Endodermal cell (in vitro differentiated cells): Measurements from ENCODE around the gene USP47. TPM values are rescaled to one million over a fixed set of nuclear protein-coding genes. Genes with fewer than 3 reads are reported as not detected.

Experiments used
- DNase-seq: peaks from one replicate; pipeline ENCODE4 v3.0.0-alpha.2; 2017
- H3K27ac ChIP-seq: 2 replicates; pipeline ENCODE4 v1.5.1; 2013; ENCODE audit warnings: mild to moderate bottlenecking, low read depth, low read length, moderate library complexity
- H3K27me3 ChIP-seq: 2 replicates; pipeline ENCODE4 v1.6.1; 2013; ENCODE audit warnings: mild to moderate bottlenecking, low read length, moderate library complexity; ENCODE audit not compliant: insufficient read depth, control insufficient read depth, poor library complexity, severe bottlenecking
- H3K36me3 ChIP-seq: 2 replicates; pipeline ENCODE4 v1.7.0; 2013; ENCODE audit warnings: mild to moderate bottlenecking, low read length, moderate library complexity; ENCODE audit not compliant: control insufficient read depth, insufficient read depth
- H3K4me1 ChIP-seq: one replicate; pipeline ENCODE4 v1.7.0; 2013; ENCODE audit warnings: low read length; ENCODE audit not compliant: control insufficient read depth, insufficient read depth
- H3K4me3 ChIP-seq: 2 replicates; pipeline ENCODE4 v1.5.1; 2013; ENCODE audit warnings: mild to moderate bottlenecking, low read length, moderate library complexity
- H3K9ac ChIP-seq: 2 replicates; pipeline ENCODE4 v1.6.1; 2013; ENCODE audit warnings: mild to moderate bottlenecking, low read length, moderate library complexity; ENCODE audit not compliant: poor library complexity, severe bottlenecking; ENCODE audit errors: extremely low read depth
- H3K9me3 ChIP-seq: 2 replicates; pipeline ENCODE4 v1.6.1; 2013; ENCODE audit warnings: mild to moderate bottlenecking, low read length, moderate library complexity; ENCODE audit not compliant: control insufficient read depth
- H3K27ac Mint-ChIP-seq: 2 replicates; pipeline ENCODE4 v1.8.0; 2020; ENCODE audit warnings: mixed read lengths
- H3K27me3 Mint-ChIP-seq: 2 replicates; pipeline ENCODE4 v1.8.0; 2021; ENCODE audit warnings: mild to moderate bottlenecking, mixed read lengths; ENCODE audit not compliant: insufficient read depth
- H3K36me3 Mint-ChIP-seq: 2 replicates; pipeline ENCODE4 v1.8.0; 2020; ENCODE audit warnings: low read depth, mixed read lengths
- H3K4me1 Mint-ChIP-seq: 2 replicates; pipeline ENCODE4 v1.8.0; 2020; ENCODE audit warnings: mixed read lengths
- H3K4me3 Mint-ChIP-seq: 2 replicates; pipeline ENCODE4 v1.8.0; 2020; ENCODE audit warnings: mild to moderate bottlenecking, moderate library complexity, mixed read lengths
- H3K9me3 Mint-ChIP-seq: 2 replicates; pipeline ENCODE4 v1.8.0; 2020; ENCODE audit warnings: mild to moderate bottlenecking, mixed read lengths
- WGBS, 2 experiments: methylation state at CpG; one replicate each; pipeline versions ENCODE4 v1.1.5 to v1.1.7; 2013; ENCODE audit warnings: missing lambda C conversion rate in 2 of 2, mixed read lengths in 1 of 2; ENCODE audit not compliant: insufficient coverage in 1 of 2, insufficient read length in 1 of 2; 5-methylcytosine and 5-hydroxymethylcytosine counted together
- total RNA-seq, 2 donors: library from RNA; stranded (reverse); fragmentation: NEBNext Ultra II Directional in 1 of 2; extraction: Animal tissue kit (Norgen Biotek cat#: 25700) in 1 of 2; gene quantifications; 2 replicates in 1 of 2; 3 replicates in 1 of 2; pipeline ENCODE4 v1.2.1, GENCODE V29; 2021
- TF ChIP-seq, protein P1 (sequence below): fragments of 200-600 bp; sonication (generic); conservative IDR thresholded peaks from 2 replicates; pipeline ENCODE4 v1.5.0; 2021; ENCODE audit warnings: antibody characterized with exemption, mild to moderate bottlenecking

Gene USP47
- total RNA-seq, 2 donors from 2014 or later: 26.3 to 26.9 TPM

DNA sequence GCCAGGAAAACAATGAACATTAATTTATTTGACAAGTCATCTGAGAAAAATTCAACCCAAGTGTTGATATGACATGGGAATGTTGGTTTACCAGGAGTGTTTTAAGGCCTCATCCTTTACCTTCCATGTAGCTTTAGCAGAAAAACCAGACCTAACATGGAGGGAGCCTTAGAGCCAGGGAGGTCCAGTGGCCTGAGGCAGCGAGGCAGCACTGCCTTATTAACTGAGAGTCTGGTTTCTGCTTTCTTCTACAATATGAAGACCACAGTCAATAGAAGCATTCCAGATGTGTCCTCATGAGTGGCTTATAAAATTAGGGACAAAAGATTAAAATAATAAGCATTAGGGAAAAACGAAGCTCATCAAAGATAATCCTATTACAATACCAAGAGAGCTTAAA lies 105.1 kb downstream of the USP47 start:
- Histone ChIP-seq H3K36me3 (peaks cover 66% of the 10 kb centered on the region), H3K9ac (no peak overlapping the region), H3K27ac (no peak overlapping the region), H3K9me3 (no peaks in the 10 kb centered on the region), H3K4me1 (peaks cover 19% of the 10 kb centered on the region), H3K27me3 (no peaks in the 10 kb centered on the region), H3K4me3 (no peak overlapping the region)
- TF ChIP-seq, protein P1, sequence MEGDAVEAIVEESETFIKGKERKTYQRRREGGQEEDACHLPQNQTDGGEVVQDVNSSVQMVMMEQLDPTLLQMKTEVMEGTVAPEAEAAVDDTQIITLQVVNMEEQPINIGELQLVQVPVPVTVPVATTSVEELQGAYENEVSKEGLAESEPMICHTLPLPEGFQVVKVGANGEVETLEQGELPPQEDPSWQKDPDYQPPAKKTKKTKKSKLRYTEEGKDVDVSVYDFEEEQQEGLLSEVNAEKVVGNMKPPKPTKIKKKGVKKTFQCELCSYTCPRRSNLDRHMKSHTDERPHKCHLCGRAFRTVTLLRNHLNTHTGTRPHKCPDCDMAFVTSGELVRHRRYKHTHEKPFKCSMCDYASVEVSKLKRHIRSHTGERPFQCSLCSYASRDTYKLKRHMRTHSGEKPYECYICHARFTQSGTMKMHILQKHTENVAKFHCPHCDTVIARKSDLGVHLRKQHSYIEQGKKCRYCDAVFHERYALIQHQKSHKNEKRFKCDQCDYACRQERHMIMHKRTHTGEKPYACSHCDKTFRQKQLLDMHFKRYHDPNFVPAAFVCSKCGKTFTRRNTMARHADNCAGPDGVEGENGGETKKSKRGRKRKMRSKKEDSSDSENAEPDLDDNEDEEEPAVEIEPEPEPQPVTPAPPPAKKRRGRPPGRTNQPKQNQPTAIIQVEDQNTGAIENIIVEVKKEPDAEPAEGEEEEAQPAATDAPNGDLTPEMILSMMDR: no peak
- WGBS, 2 experiments: 90 to 100% methylated on average over 1 to 2 of the region's 2 CpGs
- Mint-ChIP-seq H3K27ac (no peak overlapping the region), H3K36me3 (peaks cover 23% of the 10 kb centered on the region), H3K9me3 (no peaks in the 10 kb centered on the region), H3K27me3 (no peaks in the 10 kb centered on the region), H3K4me1 (peaks cover 20% of the 10 kb centered on the region), H3K4me3 (no peak overlapping the region)
- no peak for DNase-seq

DNA sequence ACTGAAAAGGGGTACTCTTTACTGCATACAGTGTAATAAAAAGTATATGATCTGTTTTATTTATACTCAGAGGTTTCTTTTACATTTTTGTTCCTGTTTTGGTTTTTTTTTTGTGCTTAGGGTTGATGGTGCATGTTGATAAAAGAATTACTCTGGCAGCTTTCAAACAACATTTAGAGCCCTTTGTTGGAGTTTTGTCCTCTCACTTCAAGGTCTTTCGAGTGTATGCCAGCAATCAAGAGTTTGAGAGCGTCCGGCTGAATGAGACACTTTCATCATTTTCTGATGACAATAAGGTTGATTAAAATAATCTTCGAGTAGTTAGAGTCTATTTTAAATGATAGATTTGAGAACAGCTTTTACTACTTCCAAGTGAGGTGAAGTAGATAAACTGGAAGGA lies 106.1 kb downstream of the USP47 start:
- H3K36me3 Mint-ChIP-seq: peaks cover 24% of the 10 kb centered on the region

DNA sequence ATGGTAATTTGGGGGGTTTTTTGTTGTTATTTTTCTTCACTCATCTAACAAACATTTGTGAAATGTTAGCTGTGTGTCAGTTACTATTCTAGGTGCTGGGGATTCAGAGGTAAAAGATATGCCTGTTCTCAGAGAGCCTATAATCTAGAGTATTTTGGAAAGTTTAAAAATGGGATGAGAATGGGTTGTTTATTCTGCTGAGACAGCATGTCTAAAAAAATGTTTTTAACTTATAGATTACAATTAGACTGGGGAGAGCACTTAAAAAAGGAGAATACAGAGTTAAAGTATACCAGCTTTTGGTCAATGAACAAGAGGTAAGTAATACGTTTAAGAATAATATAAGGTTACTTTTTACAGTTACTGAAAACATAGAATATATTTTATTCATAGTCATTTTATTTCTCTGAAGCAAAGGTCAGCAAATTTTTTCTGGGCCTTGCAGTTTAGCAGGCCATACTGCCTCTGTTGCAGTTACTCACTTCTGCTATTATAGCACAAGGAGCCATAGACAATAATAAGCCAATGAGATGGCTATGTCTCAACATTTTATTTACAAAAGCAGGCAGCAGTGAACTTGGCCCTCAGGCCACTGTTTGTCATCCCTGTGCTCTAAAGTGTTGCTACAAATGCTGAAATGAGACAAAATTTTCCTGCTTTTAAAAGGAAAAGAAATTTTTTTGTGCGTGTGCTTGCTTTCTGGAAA lies 106.6 kb downstream of the USP47 start:
- H3K4me1 Mint-ChIP-seq: peaks cover 20% of the 10 kb centered on the region
- WGBS, 2 experiments: 98 to 100% methylated on average over 1 to 2 of the region's 2 CpGs
- no peak overlapping the region for H3K9ac ChIP-seq
- no peak overlapping the region for H3K4me3 ChIP-seq
- H3K36me3 ChIP-seq: peaks cover 67% of the 10 kb centered on the region
- no peak overlapping the region for H3K27ac ChIP-seq
- H3K27me3 ChIP-seq: no peaks in the 10 kb centered on the region
- H3K27ac Mint-ChIP-seq: peak overlapping the region; percentile 20
- H3K9me3 Mint-ChIP-seq: no peaks in the 10 kb centered on the region
- peaks cover 26% of the 10 kb centered on the region for H3K36me3 Mint-ChIP-seq
- no peak for DNase-seq
- no peaks in the 10 kb centered on the region for H3K27me3 Mint-ChIP-seq
- H3K9me3 ChIP-seq: no peaks in the 10 kb centered on the region
- no peak overlapping the region for H3K4me3 Mint-ChIP-seq
- peaks cover 20% of the 10 kb centered on the region for H3K4me1 ChIP-seq
- TF ChIP-seq, protein P1: no peak

More for the DNA sequence above, 106.1 kb downstream of the USP47 start:
- H3K4me3 Mint-ChIP-seq: no peak overlapping the region
- TF ChIP-seq, protein P1: no peak
- H3K27me3 Mint-ChIP-seq: no peaks in the 10 kb centered on the region
- H3K27ac ChIP-seq: no peak overlapping the region
- H3K36me3 ChIP-seq: peaks cover 66% of the 10 kb centered on the region
- H3K4me3 ChIP-seq: no peak overlapping the region
- peaks cover 20% of the 10 kb centered on the region for H3K4me1 ChIP-seq
- H3K9me3 ChIP-seq: no peaks in the 10 kb centered on the region
- peaks cover 20% of the 10 kb centered on the region for H3K4me1 Mint-ChIP-seq
- 90 to 97% methylated on average over 4 of the region's 4 CpGs for WGBS, 2 experiments
- peak overlapping the region; percentile 20 for H3K27ac Mint-ChIP-seq
- no peaks in the 10 kb centered on the region for H3K9me3 Mint-ChIP-seq
- H3K9ac ChIP-seq: no peak overlapping the region
- H3K27me3 ChIP-seq: no peaks in the 10 kb centered on the region
- no peak for DNase-seq
